H1 (cell line): ENCODE results near the gene PHLDA3. TPM values are rescaled to one million over a fixed set of nuclear protein-coding genes. Genes with fewer than 3 reads are reported as not detected.
A peak's percentile ranks its signal among the peaks of the same experiment; 100 is the strongest.

ENCODE experiments used
- CTCF ChIA-PET: fragments of 300-600 bp; sonication (Branson Sonifier 250); formaldehyde crosslinking; loops from one replicate; lab custom pipeline; 2021; ENCODE audit not compliant: partially characterized antibody; lab: Charles Lee
- POLR2A ChIA-PET: fragments of 300-600 bp; sonication (Branson Sonifier 250); formaldehyde crosslinking; loops from one replicate; lab custom pipeline; 2021; ENCODE audit warnings: inconsistent platforms; ENCODE audit not compliant: partially characterized antibody; lab: Charles Lee
- DNase-seq, 2 experiments: peaks; one replicate each; pipeline versions ENCODE4 v3.0.0 to v3.0.0-alpha.2; 2010 to 2022; ENCODE audit warnings: low spot score in 2 of 2, low read depth in 1 of 2, mixed read lengths in 1 of 2
- FAIRE-seq: peaks from 2 replicates; lab custom pipeline; 2011; peaks lifted over from hg19 to GRCh38; lab: Jason Lieb, UNC
- H2AFZ ChIP-seq: 2 replicates; pipeline ENCODE4 v1.8.1; 2012; ENCODE audit warnings: low read length, inconsistent platforms
- H2AK5ac ChIP-seq: 2 replicates; pipeline ENCODE4 v1.6.1; 2013; ENCODE audit warnings: low read depth, low read length
- H2BK120ac ChIP-seq: replicated peaks from 2 replicates; pipeline ENCODE3; 2013; ENCODE audit warnings: low read depth, low read length, inconsistent platforms
- H2BK12ac ChIP-seq: 2 replicates; pipeline ENCODE4 v1.6.1; 2013; ENCODE audit warnings: low read depth, low read length
- H2BK15ac ChIP-seq: 2 replicates; pipeline ENCODE4 v1.6.1; 2013; ENCODE audit warnings: low read length
- H2BK20ac ChIP-seq: 2 replicates; pipeline ENCODE4 v1.6.1; 2013; ENCODE audit warnings: low read length
- H2BK5ac ChIP-seq: 2 replicates; pipeline ENCODE4 v1.6.1; 2013; ENCODE audit warnings: low read depth, low read length
- H3K14ac ChIP-seq: 2 replicates; pipeline ENCODE4 v1.6.1; 2013; ENCODE audit warnings: inconsistent platforms; ENCODE audit not compliant: insufficient read length
- H3K18ac ChIP-seq: 2 replicates; pipeline ENCODE4 v1.6.1; 2013; ENCODE audit warnings: low read length; ENCODE audit errors: extremely low read depth
- H3K23ac ChIP-seq: 2 replicates; pipeline ENCODE4 v1.6.1; 2013; ENCODE audit warnings: inconsistent platforms; ENCODE audit not compliant: insufficient read length
- H3K23me2 ChIP-seq: 2 replicates; pipeline ENCODE4 v1.6.1; 2013; ENCODE audit warnings: low read depth, low read length
- H3K27ac ChIP-seq: 2 replicates; pipeline ENCODE4 v1.6.1; 2011; ENCODE audit warnings: low read depth, low read length, inconsistent platforms
- H3K27me3 ChIP-seq, 4 experiments: replicated peaks in 1 of 4; 1 replicate in 1 of 4; 2 replicates in 3 of 4; pipeline versions ENCODE4 v1.6.1 to v1.8.1; 2011 to 2013; ENCODE audit warnings: low read length in 3 of 4, mild to moderate bottlenecking in 3 of 4, inconsistent platforms in 2 of 4, mixed read lengths in 2 of 4, moderate library complexity in 1 of 4; ENCODE audit not compliant: control insufficient read depth in 3 of 4, insufficient read depth in 3 of 4; ENCODE audit errors: extremely low read depth in 1 of 4
- H3K36me3 ChIP-seq, 4 experiments: 2 replicates each; pipeline versions ENCODE4 v1.6.1 to v1.8.1; 2011 to 2013; ENCODE audit warnings: mild to moderate bottlenecking in 4 of 4, low read length in 3 of 4, moderate library complexity in 2 of 4, control low read depth in 1 of 4, inconsistent platforms in 1 of 4; ENCODE audit not compliant: insufficient read depth in 4 of 4, control insufficient read depth in 2 of 4
- H3K4ac ChIP-seq: replicated peaks from 2 replicates; pipeline ENCODE3; 2013; ENCODE audit warnings: low read length, low read depth, mixed read lengths, inconsistent platforms; ENCODE audit not compliant: insufficient read length
- H3K4me1 ChIP-seq, 4 experiments: replicated peaks in 1 of 4; 1 replicate in 1 of 4; 2 replicates in 3 of 4; pipeline versions ENCODE4 v1.6.1 to v1.8.1; 2011 to 2013; ENCODE audit warnings: low read length in 3 of 4, inconsistent platforms in 2 of 4, mixed read lengths in 1 of 4; ENCODE audit not compliant: insufficient read depth in 4 of 4, control insufficient read depth in 3 of 4
- H3K4me2 ChIP-seq, 2 experiments: 2 replicates each; pipeline versions ENCODE4 v1.6.1 to v1.8.1; 2011 to 2013; ENCODE audit warnings: low read depth in 2 of 2, low read length in 2 of 2, control low read depth in 1 of 2, inconsistent platforms in 1 of 2, mild to moderate bottlenecking in 1 of 2; ENCODE audit not compliant: insufficient read depth in 1 of 2
- H3K4me3 ChIP-seq, 4 experiments: fragments of 200-600, 300-600 bp in 1 of 4; sonication (generic), shearing (Covaris generic), sonication (Bioruptor Twin) in 1 of 4; 2 replicates each; pipeline versions ENCODE4 v1.5.1 to v1.8.1; 2011 to 2016; ENCODE audit warnings: low read length in 4 of 4, low read depth in 3 of 4, control low read depth in 2 of 4, inconsistent platforms in 2 of 4, mild to moderate bottlenecking in 2 of 4, mixed read lengths in 1 of 4, moderate library complexity in 1 of 4; ENCODE audit not compliant: insufficient read depth in 2 of 4; ENCODE audit errors: extremely low read depth in 1 of 4
- H3K56ac ChIP-seq: replicated peaks from 2 replicates; pipeline ENCODE3; 2013; ENCODE audit warnings: low read depth, mild to moderate bottlenecking, mixed read lengths, low read length, inconsistent platforms; ENCODE audit not compliant: insufficient read length
- H3K79me1 ChIP-seq: 2 replicates; pipeline ENCODE4 v1.6.1; 2013; ENCODE audit warnings: low read depth, low read length, control low read depth
- H3K79me2 ChIP-seq, 2 experiments: 2 replicates each; pipeline versions ENCODE4 v1.6.1 to v1.8.1; 2012 to 2013; ENCODE audit warnings: low read length in 2 of 2, mild to moderate bottlenecking in 2 of 2, inconsistent platforms in 1 of 2; ENCODE audit not compliant: insufficient read depth in 2 of 2, control insufficient read depth in 1 of 2
- H3K9ac ChIP-seq, 4 experiments: replicated peaks in 1 of 4; 1 replicate in 1 of 4; 2 replicates in 3 of 4; pipeline versions ENCODE4 v1.6.1 to v1.8.1; 2011 to 2013; ENCODE audit warnings: low read depth in 3 of 4, low read length in 3 of 4, control low read depth in 2 of 4, mild to moderate bottlenecking in 2 of 4, moderate library complexity in 2 of 4, inconsistent platforms in 1 of 4; ENCODE audit errors: extremely low read depth in 1 of 4
- H3K9me3 ChIP-seq, 2 experiments: 2 replicates each; pipeline versions ENCODE4 v1.6.1 to v1.8.1; 2012 to 2013; ENCODE audit warnings: mild to moderate bottlenecking in 2 of 2, moderate library complexity in 2 of 2, control low read depth in 1 of 2, inconsistent platforms in 1 of 2, low read depth in 1 of 2, low read length in 1 of 2, mixed read lengths in 1 of 2; ENCODE audit not compliant: insufficient read depth in 2 of 2
- H4K20me1 ChIP-seq, 2 experiments: replicated peaks in 1 of 2; 2 replicates each; pipeline versions ENCODE3 to v1.8.1; 2011 to 2013; ENCODE audit warnings: inconsistent platforms in 2 of 2, low read length in 2 of 2, mild to moderate bottlenecking in 1 of 2; ENCODE audit not compliant: insufficient read depth in 2 of 2, control insufficient read depth in 1 of 2
- H4K5ac ChIP-seq: 2 replicates; pipeline ENCODE4 v1.6.1; 2013; ENCODE audit warnings: low read length, low read depth, mixed read lengths, inconsistent platforms; ENCODE audit not compliant: insufficient read length
- H4K8ac ChIP-seq: 2 replicates; pipeline ENCODE4 v1.8.0; 2013; ENCODE audit warnings: mild to moderate bottlenecking, moderate library complexity, low read length, inconsistent platforms; ENCODE audit not compliant: insufficient read depth; ENCODE audit errors: extremely low read depth
- H4K91ac ChIP-seq: replicated peaks from 2 replicates; pipeline ENCODE3; 2013; ENCODE audit warnings: low read length, mixed read lengths, inconsistent platforms; ENCODE audit not compliant: insufficient read length
- ASH2L ChIP-seq: fragments of 200-600, 300-600 bp; sonication (generic); IDR thresholded peaks from one replicate; pipeline ENCODE4 v1.7.1; 2017; ENCODE audit warnings: low read length
- BRCA1 ChIP-seq: IDR thresholded peaks from 2 replicates; pipeline ENCODE4 v1.6.1; 2012; ENCODE audit warnings: low read depth, low read length, improper control_type of control experiment
- FOSL1 ChIP-seq: IDR thresholded peaks from 2 replicates; pipeline ENCODE4 v1.6.1; 2011; ENCODE audit warnings: mild to moderate bottlenecking, low read depth, low read length, moderate library complexity; ENCODE audit not compliant: insufficient read depth
- GABPA ChIP-seq: IDR thresholded peaks from 2 replicates; pipeline ENCODE4 v1.6.1; 2011; ENCODE audit warnings: mild to moderate bottlenecking, low read length, moderate library complexity, borderline replicate concordance; ENCODE audit not compliant: insufficient read depth
- JUND ChIP-seq: IDR thresholded peaks from 2 replicates; pipeline ENCODE4 v1.6.1; 2011; ENCODE audit warnings: mild to moderate bottlenecking, improper control_type of control experiment, low read length
- MAX ChIP-seq: IDR thresholded peaks from 2 replicates; pipeline ENCODE4 v1.6.1; 2012; ENCODE audit warnings: inconsistent platforms
- NRF1 ChIP-seq: IDR thresholded peaks from 2 replicates; pipeline ENCODE4 v1.6.1; 2011; ENCODE audit warnings: mild to moderate bottlenecking, low read depth, low read length, improper control_type of control experiment
- POLR2A ChIP-seq, 2 experiments: IDR thresholded peaks; 1 replicate in 1 of 2; 2 replicates in 1 of 2; pipeline ENCODE4 v1.6.1; 2011; ENCODE audit warnings: low read depth in 2 of 2, low read length in 2 of 2, mild to moderate bottlenecking in 2 of 2; ENCODE audit errors: control extremely low read depth in 1 of 2
- POU5F1 ChIP-seq: IDR thresholded peaks from 2 replicates; pipeline ENCODE4 v1.6.1; 2011; ENCODE audit warnings: low read depth, mild to moderate bottlenecking, low read length, moderate library complexity
- RBBP5 ChIP-seq: IDR thresholded peaks from 2 replicates; pipeline ENCODE4 v1.7.1; 2012; ENCODE audit warnings: low read depth, mild to moderate bottlenecking, inconsistent platforms, low read length, moderate library complexity, borderline replicate concordance
- TAF1 ChIP-seq: IDR thresholded peaks from 2 replicates; pipeline ENCODE4 v1.6.1; 2011; ENCODE audit warnings: mild to moderate bottlenecking, low read depth, low read length
- TEAD4 ChIP-seq: IDR thresholded peaks from 2 replicates; pipeline ENCODE4 v1.6.1; 2012; ENCODE audit warnings: low read depth, low read length, inconsistent platforms, mixed read lengths
- WGBS, 2 experiments: shearing (Covaris generic) in 1 of 2; methylation state at CpG; one replicate each; pipeline versions ENCODE4 v1.1.6 to v1.1.7; 2013 to 2015; ENCODE audit warnings: low lambda C conversion rate in 2 of 2, mixed read lengths in 2 of 2, inconsistent platforms in 1 of 2, low coverage in 1 of 2, missing lambda C conversion rate in 1 of 2; ENCODE audit not compliant: insufficient replicate concordance in 2 of 2, insufficient coverage in 1 of 2, insufficient read length in 1 of 2; ENCODE audit errors: extremely low coverage in 1 of 2, missing lambda C conversion rate in 1 of 2; 5-methylcytosine and 5-hydroxymethylcytosine counted together
- polyA plus RNA-seq, 7 experiments: library from polyadenylated mRNA; depleted of rRNA in 3 of 7; stranded (reverse) in 5 of 7; unstranded in 2 of 7; fragments of >200 nt in 5 of 7; fragments of 200-250 nt in 2 of 7; gene quantifications; 1 replicate in 5 of 7; 2 replicates in 1 of 7; 4 replicates in 1 of 7; pipeline versions ENCODE4 v1.2.1 to v1.2.3, GENCODE V29; 2011 to 2013; ENCODE audit warnings: missing spikeins in 2 of 7, mixed read lengths in 2 of 7
- total RNA-seq: library from RNA; stranded (reverse); fragmentation: NEBNext Ultra II Directional; extraction: Animal tissue kit (Norgen Biotek cat#: 25700); gene quantifications from 2 replicates; pipeline ENCODE4 v1.2.1, GENCODE V29; 2021

Gene PHLDA3
- total and polyA plus RNA-seq, 2 of the 8 experiments (the other 6 are each of a cell fraction or from before 2014, with no cell fraction given) = 25.5 to 27.5 TPM

- Histone ChIP-seq H3K56ac (no peak overlapping the region), H3K4ac (peak overlapping the region; percentile 13), H2BK20ac (no peak overlapping the region), H3K4me2 (no peak overlapping the region), H3K23ac (no peak overlapping the region), H2AK5ac (no peak overlapping the region), H3K4me3 (no peak overlapping the region), H3K23me2 (no peaks in the 10 kb centered on the region), H3K4me1 (peaks cover under 1 to 11% (median 3%) of the 10 kb centered on the region in 4 experiments), H3K9me3 (no peaks in the 10 kb centered on the region), H4K5ac (no peak overlapping the region), H3K36me3 (peaks cover 3 to 12% (median 6%) of the 10 kb centered on the region in 4 experiments; a peak in 4 of 8 replicates), H2AFZ (no peak overlapping the region), H2BK15ac (no peak overlapping the region; the same call in 1 of the 2 replicates), H3K18ac (no peak overlapping the region), H2BK12ac (peak overlapping the region; percentile 22; the same call in 1 of the 2 replicates), H4K20me1 (peaks cover 0 to 9% of the 10 kb centered on the region in 2 experiments), H4K8ac (no peak overlapping the region), H3K79me1 (peaks cover 7% of the 10 kb centered on the region), H4K91ac (no peak overlapping the region), H3K9ac (no peak overlapping the region), H3K14ac (no peak overlapping the region), H3K27ac (no peak overlapping the region), H2BK5ac (no peak overlapping the region; the same call in 1 of the 2 replicates), H2BK120ac (no peak overlapping the region), H3K79me2 (peaks cover 2% of the 10 kb centered on the region in 2 experiments; a peak in 1 of 4 replicates), H3K27me3 (no peaks in the 10 kb centered on the region)
- ChIA-PET POLR2A (interaction anchor here (0.9 to 1.9 kb wide), 6 partner anchors 9 to 85 kb away, joined by 3 to 4 read pairs (median 3); no protein-coding TSS in a partner anchor), CTCF (interaction anchor here (0.8 to 12.7 kb wide), 9 partner anchors 8 to 86 kb away, joined by 3 to 155 read pairs (median 10); no protein-coding TSS in a partner anchor)
- FAIRE-seq (no peak), DNase-seq (no peak)
- WGBS, 2 experiments = 85% methylated on average over 13 of the region's 13 CpGs; no CpG with 5 or more reads in 1 of the 2 experiments
- TF ChIP-seq BRCA1 = no peak
- TF ChIP-seq NRF1 = no peak
- no peak for TF ChIP-seq TEAD4
- TF ChIP-seq JUND = no peak
- TF ChIP-seq RBBP5 = no peak
- no peak for TF ChIP-seq FOSL1
- no peak for TF ChIP-seq POLR2A (IDR thresholded peaks at IDR 0.05; ENCODE audit: control extremely low read depth in 1 of 2, low read depth in 2 of 2, low read length in 2 of 2)
- no peak for TF ChIP-seq ASH2L
- no peak for TF ChIP-seq POU5F1
- no peak for TF ChIP-seq TAF1
- TF ChIP-seq GABPA = no peak
- no peak for TF ChIP-seq MAX
Measured at GRCh38 chr1:201461645-201462441, 7.1 kb downstream of the PHLDA3 start.
